Activated naive CD4-positive, alpha-beta T cell (primary cell): ENCODE data around the gene KIAA1549.
"Not testable (repeated sequence)": the region's sequence is repeated elsewhere in the genome, so short reads cannot be mapped to it uniquely, and the experiment has no call there.

Source experiments
- DNase-seq, 4 experiments: peaks; one replicate each; lab custom pipeline; 2025; lab: John Stamatoyannopoulos, UW

Gene KIAA1549

GRCh38 chr7:138944592-138944991 is 36.6 kb downstream of the KIAA1549 start:
- no peak for DNase-seq

DNA sequence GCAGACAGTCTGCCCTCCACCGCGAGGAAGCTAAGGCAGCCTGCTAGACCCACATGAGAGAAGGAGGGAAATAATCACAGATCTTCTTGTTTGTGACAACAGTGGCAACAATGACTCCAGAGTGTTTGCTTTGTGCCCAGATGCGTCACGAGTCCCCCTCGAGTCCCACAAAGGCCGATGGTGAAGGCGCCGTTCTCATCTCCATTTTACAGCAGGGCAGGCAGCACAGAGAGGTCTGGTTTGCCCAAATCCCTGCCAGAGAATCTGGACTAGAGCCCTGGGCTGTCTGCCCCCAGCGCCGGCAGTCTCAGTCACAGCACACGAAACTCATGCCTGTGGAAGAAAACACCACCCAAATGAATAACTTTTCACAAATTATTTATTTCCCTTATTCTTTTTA is 38.1 kb downstream of the KIAA1549 start:
- no peak for DNase-seq

DNA sequence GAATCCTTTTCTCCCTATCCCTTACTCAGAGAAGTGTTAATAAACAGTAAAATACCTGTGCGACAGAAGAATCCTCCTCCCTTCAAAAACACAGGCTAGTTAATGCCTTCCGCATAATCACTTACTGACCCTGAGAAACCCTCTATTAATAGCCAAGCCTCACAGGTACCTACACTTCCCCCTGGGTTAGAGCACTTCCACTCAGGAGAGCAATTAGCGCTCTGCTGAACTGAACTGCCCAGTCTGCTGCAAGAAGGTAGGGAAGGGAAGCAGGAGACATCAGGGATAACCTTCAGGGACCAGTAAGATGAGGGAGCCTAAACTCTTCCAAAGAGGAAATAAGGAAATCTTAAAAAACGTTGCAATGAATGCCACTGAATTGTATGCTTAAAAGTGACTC is 39.6 kb downstream of the KIAA1549 start:
- no peak for DNase-seq

- not testable (repeated sequence) for DNase-seq
These were observed 40.6 kb downstream of the KIAA1549 start for GRCh38 chr7:138940602-138941001.

DNA sequence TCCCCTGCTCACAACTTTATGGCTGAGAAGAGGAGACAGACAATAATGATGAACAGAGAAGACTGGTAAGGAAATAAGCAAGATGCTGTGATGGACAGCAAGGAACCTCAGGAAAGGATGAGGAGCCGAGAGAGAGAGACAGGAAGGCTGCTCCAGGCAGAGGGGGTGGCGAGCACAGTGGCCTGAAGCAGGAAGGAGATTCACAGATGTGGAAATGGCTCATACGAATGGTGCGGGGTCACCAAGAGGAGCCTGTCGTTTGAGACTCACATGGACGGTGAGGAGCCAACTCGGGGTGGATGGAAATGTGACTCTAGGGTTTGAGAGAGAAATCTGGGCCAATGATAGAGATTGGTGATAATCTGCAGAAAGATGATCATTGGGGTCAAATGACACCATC is 43.7 kb downstream of the KIAA1549 start:
- DNase-seq, result no peak

DNA sequence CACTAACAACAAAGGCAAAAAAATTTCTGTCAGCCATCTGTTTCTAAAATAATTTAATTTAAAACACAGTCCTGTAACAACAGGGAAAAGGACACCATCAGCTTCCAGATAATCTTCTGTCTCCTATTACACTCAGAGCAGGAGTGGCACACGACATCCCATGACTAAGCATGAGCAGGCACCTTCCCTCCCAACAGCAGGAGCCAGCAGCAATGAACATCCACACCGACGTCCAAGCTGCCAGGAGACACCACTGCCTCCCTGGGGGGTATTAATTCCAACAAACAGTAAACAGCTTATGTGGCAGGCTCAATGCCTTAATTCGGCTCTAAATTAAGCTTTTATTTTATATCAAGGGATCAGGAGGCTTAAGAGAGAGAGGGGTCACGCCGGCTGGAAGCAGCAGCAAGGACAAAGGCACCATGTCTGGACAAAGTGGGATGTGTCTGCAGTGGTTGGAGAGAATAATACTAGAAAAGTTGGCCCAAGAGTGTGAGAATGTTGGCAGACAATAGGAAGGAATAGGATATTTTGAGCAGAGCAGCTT is 45.7 kb downstream of the KIAA1549 start:
- no peak for DNase-seq

DNA sequence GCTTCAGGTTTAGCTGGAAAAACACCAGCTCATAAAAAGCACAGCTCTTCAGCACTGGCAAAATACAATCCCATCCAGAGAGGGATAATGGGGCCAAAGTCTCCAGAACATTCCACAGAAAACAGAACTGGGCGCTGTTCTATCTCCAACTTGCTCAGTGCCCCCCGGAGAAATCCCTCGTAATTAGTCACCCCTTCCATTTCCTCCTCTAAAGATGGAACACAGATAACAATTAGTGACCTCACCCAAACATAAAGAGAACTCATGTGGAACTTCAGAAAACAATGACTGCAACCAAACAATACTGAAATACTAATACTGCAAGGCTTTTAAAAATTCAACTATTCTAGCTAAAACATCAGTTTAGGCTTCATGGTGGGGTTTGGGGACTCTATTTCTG is 46.3 kb downstream of the KIAA1549 start:
- no peak for DNase-seq

DNA sequence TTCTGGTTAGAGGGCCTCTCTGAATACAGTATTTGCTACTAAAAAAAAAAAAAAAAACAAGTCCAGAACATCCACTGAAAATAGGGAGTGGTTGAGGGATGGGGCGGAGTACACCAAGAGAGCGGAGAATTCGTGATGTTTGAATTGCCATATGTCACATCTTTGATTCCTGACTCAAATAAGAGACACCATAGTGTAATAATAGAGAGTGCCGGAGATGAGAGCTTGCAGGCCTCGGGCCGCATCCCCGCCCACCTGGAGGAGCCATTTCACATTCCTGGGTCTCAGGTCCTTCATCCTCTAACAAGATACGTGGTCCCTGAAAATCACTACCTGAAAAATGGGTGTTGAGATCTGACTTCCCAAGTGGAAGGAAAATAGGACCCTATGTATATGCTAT is 46.8 kb downstream of the KIAA1549 start:
- no peak for DNase-seq

- DNase-seq, result no peak
These were observed 48.3 kb downstream of the KIAA1549 start for GRCh38 chr7:138932870-138933269.

- DNase-seq, result no peak
These were observed 48.8 kb downstream of the KIAA1549 start for GRCh38 chr7:138932427-138932826.

DNA sequence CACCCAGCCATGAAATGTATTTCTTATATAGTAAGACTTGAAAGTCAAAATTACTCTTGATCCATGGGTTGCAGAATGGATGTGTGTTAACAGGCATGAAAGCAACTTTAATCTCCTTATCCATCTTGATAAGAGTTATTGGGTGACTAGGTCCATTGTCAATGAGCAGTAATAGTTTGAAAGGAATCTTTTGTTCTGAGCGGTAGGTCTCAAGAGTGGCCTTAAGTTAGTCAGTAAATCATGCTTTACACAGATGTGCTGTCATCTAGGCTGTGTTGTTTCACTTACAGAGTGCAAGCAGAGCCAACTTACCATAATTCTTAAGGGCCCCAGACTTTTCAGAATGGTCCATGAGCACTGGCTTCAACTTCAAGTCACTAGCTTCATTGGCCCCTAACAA is 51.2 kb downstream of the KIAA1549 start:
- no peak for DNase-seq

- DNase-seq, result no peak
These were observed 55.0 kb downstream of the KIAA1549 start for GRCh38 chr7:138926241-138926612.

- DNase-seq, result no peak
These were observed 56.5 kb downstream of the KIAA1549 start for GRCh38 chr7:138924501-138925225.

GRCh38 chr7:138921277-138921676 is 59.9 kb downstream of the KIAA1549 start:
- DNase-seq, result no peak

DNA sequence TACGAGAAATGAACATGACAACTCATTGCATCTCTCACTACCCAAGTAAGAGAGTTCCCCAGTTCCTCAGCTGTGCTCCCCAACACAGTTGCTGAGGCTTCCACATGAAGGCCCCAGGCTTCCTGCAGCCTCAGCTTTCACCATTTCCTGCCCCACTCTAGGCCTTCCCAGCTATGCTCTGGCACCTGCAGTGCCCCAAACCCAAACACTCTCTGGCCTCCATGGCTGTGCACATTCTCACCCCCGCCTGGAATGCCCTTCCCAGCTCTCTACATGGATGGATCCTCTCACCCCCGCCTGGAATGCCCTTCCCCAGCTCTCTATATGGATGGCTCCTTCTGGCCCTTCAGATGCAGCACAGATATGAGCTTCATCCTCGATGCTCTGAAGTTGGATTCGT is 61.3 kb downstream of the KIAA1549 start:
- no peak for DNase-seq

GRCh38 chr7:138919216-138919615 is 62.0 kb downstream of the KIAA1549 start:
- DNase-seq, result no peak

- no peak for DNase-seq
These were observed 62.4 kb downstream of the KIAA1549 start for GRCh38 chr7:138918756-138919155.

DNA sequence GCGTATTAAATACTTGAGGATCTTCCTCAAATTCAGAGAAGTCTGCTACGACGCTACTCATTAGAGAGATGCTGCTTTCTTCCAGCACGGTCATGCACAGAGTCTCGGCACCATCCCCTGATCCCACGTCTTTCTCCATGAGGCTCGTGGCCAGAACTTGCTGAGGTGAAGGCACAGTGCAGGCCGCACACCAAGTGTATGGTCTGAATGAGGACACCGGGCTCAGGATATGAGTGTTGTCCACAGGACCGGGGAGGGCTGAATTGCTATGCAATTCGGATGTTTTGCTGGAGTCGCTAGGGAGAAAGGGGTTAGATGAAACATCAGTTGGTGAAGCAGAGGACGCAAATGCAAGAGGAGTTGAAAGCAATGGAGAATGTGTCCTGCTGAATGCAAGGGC is 63.0 kb downstream of the KIAA1549 start:
- DNase-seq, result no peak

GRCh38 chr7:138917771-138918170 is 63.4 kb downstream of the KIAA1549 start:
- DNase-seq, result no peak

DNA sequence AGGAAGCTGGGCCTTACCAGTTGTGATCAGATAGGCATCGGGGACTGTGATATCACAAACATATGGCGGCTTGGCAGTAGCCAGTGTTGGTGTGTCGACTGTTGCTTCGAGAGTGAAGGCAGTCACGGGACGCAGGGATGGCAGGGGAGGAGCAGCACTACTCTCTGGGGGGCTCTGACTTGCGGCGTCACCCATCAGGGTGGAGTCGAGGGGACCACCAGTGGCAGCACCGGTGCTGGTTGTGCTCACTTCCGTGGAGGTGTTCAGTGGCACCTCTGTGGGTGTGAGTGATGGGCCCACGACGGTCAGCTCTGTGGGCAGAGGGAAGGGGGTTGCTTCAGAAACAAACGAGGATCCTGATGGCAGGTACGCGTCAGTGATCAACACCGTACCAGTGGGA is 64.5 kb downstream of the KIAA1549 start:
- DNase-seq, result no peak

GRCh38 chr7:138916275-138916674 is 64.9 kb downstream of the KIAA1549 start:
- no peak for DNase-seq

DNA sequence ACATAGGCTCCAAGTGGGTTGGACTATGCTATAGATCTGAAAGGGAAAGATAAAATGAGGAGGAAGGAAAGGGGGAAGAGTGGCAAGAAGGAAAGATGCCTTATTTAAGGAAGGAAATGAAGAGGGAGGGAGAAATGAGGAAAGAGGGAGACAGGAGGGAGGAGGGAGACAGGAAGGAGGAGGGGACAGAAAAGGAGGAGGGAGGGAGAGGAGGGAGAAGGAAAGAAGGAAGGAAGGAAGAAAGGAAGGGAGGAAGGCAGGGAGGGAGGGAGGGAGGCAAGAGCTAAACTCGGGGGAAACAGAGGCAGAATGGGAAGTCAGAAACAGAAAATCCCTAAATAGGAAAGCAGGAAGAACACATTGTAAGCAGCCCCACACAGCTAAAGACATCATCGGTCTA is 67.4 kb downstream of the KIAA1549 start:
- no peak for DNase-seq

DNA sequence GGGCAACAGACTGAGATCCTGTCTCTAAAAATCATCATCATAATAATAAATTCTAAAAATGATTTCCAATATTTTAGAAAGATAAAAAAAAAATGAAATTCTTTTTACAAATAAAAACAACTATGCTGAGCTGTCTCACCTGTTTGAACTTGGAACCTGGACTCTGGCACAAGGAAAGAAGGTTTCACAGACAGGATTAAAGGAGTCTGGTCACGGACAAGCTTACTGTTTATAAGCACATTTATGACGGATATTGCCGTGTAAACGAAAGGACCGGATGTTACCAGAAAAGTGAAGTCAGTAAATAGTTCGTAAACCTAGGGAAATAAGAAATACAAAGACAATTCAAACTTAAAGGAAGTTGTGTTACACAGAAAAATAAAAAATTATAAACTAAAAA is 70.2 kb downstream of the KIAA1549 start:
- DNase-seq, result no peak

DNA sequence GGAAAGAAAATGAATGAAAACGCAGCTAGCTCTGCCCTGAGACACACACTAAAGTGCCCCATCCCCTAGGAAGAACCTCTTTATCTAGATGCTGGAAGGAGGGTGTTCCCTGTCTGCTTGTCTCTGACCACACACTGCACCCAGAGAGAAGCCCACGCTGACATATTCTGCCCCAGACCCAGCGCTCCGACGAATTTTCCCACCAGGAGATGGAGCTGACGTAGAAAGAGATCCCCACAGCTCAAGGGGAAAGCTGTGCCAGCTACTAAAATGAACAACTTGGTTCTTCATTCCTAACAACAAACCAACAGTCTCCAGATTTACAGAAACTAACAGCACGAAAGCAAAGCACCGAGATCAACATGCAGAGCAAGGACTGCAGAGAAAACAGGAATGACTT is 73.3 kb downstream of the KIAA1549 start:
- DNase-seq, result no peak
